GM23338 (cell line): ENCODE measurements around the gene GGT6. TPM values are rescaled to one million over a fixed set of nuclear protein-coding genes. Genes with fewer than 3 reads are reported as not detected.

Experiments
- ATAC-seq: fragments of 200-7000 bp; cut with Tn5 transposase; 3 replicates; pipeline ENCODE4 v1.9.1; 2020
- DNase-seq: peaks from one replicate; pipeline ENCODE4 v3.0.0-alpha.2; 2015; ENCODE audit warnings: low spot score
- H2AFZ ChIP-seq: fragments of 200-600 bp; sonication (generic); 2 replicates; pipeline ENCODE4 v1.8.0; 2016; ENCODE audit warnings: antibody characterized with exemption, mild to moderate bottlenecking, moderate library complexity
- H3F3A ChIP-seq: fragments of 200-600 bp; sonication (generic); replicated peaks from 2 replicates; pipeline ENCODE4 v1.8.0; 2017; ENCODE audit warnings: antibody characterized with exemption, mixed run types, low read depth
- H3K27ac ChIP-seq: fragments of 200-600 bp; sonication (generic); 2 replicates; pipeline ENCODE4 v1.6.1; 2016; ENCODE audit warnings: low read depth
- H3K27me3 ChIP-seq: fragments of 200-600 bp; sonication (generic); 2 replicates; pipeline ENCODE4 v1.8.0; 2016; ENCODE audit warnings: mild to moderate bottlenecking, mixed run types, moderate library complexity; ENCODE audit not compliant: insufficient read depth
- H3K36me3 ChIP-seq: fragments of 200-600 bp; sonication (generic); 2 replicates; pipeline ENCODE4 v1.8.0; 2016; ENCODE audit warnings: mild to moderate bottlenecking; ENCODE audit not compliant: insufficient read depth
- H3K4me1 ChIP-seq: fragments of 200-600 bp; sonication (generic); 2 replicates; pipeline ENCODE4 v1.8.0; 2016; ENCODE audit warnings: mild to moderate bottlenecking, moderate library complexity; ENCODE audit not compliant: insufficient read depth
- H3K4me2 ChIP-seq: fragments of 200-600 bp; sonication (generic); 2 replicates; pipeline ENCODE4 v1.7.1; 2017; ENCODE audit warnings: mixed run types
- H3K4me3 ChIP-seq: fragments of 200-600 bp; sonication (generic); 2 replicates; pipeline ENCODE4 v1.6.1; 2016; ENCODE audit warnings: mixed run types
- H3K79me2 ChIP-seq: fragments of 200-600 bp; sonication (generic); replicated peaks from 2 replicates; pipeline ENCODE4 v1.8.0; 2017; ENCODE audit warnings: mild to moderate bottlenecking; ENCODE audit not compliant: insufficient read depth
- H3K9me2 ChIP-seq: fragments of 200-600 bp; sonication (generic); 2 replicates; pipeline ENCODE4 v1.8.0; 2017; ENCODE audit not compliant: insufficient read depth
- H4K20me1 ChIP-seq: fragments of 200-600 bp; sonication (generic); replicated peaks from 2 replicates; pipeline ENCODE4 v1.8.0; 2017; ENCODE audit warnings: mild to moderate bottlenecking; ENCODE audit not compliant: insufficient read depth
- H3K27ac Mint-ChIP-seq: 2 replicates; pipeline ENCODE4 v1.8.0; 2020; ENCODE audit warnings: inconsistent platforms, mild to moderate bottlenecking, moderate library complexity, mixed read lengths
- H3K27me3 Mint-ChIP-seq: 3 replicates; pipeline ENCODE4 v1.8.0; 2022; ENCODE audit warnings: low read depth, mild to moderate bottlenecking, moderate library complexity, mixed read lengths, inconsistent platforms; ENCODE audit not compliant: insufficient read depth, poor library complexity
- H3K36me3 Mint-ChIP-seq: 3 replicates; pipeline ENCODE4 v1.8.0; 2021; ENCODE audit warnings: low read depth, mild to moderate bottlenecking, inconsistent platforms, moderate library complexity, mixed read lengths
- H3K4me1 Mint-ChIP-seq: 3 replicates; pipeline ENCODE4 v1.8.0; 2020; ENCODE audit warnings: mild to moderate bottlenecking, inconsistent platforms, mixed read lengths
- H3K4me3 Mint-ChIP-seq: 3 replicates; pipeline ENCODE4 v1.8.0; 2021; ENCODE audit warnings: moderate library complexity, mild to moderate bottlenecking, inconsistent platforms, mixed read lengths
- H3K9me3 Mint-ChIP-seq: 3 replicates; pipeline ENCODE4 v1.8.0; 2020; ENCODE audit warnings: moderate library complexity, mild to moderate bottlenecking, inconsistent platforms, mixed read lengths
- CREB1 ChIP-seq: fragments of 250-450 bp; sonication (Bioruptor Pico); IDR thresholded peaks from 2 replicates; pipeline ENCODE4 v1.5.0; 2020; ENCODE audit warnings: low read depth, mild to moderate bottlenecking, moderate library complexity
- ETS1 ChIP-seq: IDR thresholded peaks from 2 replicates; pipeline ENCODE4 v1.6.1; 2016; ENCODE audit warnings: antibody characterized with exemption
- EZH2 ChIP-seq: fragments of 200-600 bp; sonication (generic); IDR thresholded peaks from one replicate; pipeline ENCODE4 v1.8.0; 2017; ENCODE audit warnings: antibody characterized with exemption, mild to moderate bottlenecking, low read depth; ENCODE audit not compliant: unreplicated experiment
- JUNB ChIP-seq: IDR thresholded peaks from one replicate; pipeline ENCODE4 v1.6.1; 2016; ENCODE audit warnings: antibody characterized with exemption; ENCODE audit not compliant: unreplicated experiment
- POLR2AphosphoS5 ChIP-seq: IDR thresholded peaks from 2 replicates; pipeline ENCODE4 v1.6.1; 2016; ENCODE audit warnings: antibody characterized with exemption, low read depth
- REST ChIP-seq: IDR thresholded peaks from one replicate; pipeline ENCODE4 v1.6.1; 2018; ENCODE audit warnings: antibody characterized with exemption; ENCODE audit not compliant: unreplicated experiment
- STAT1 ChIP-seq: IDR thresholded peaks from one replicate; pipeline ENCODE4 v1.6.1; 2016; ENCODE audit warnings: antibody characterized with exemption; ENCODE audit not compliant: unreplicated experiment
- ZNF331 ChIP-seq: fragments of 250-450 bp; sonication (Bioruptor Pico); IDR thresholded peaks from 2 replicates; pipeline ENCODE4 v1.5.0; 2020; ENCODE audit warnings: low read depth, mild to moderate bottlenecking, moderate library complexity
- ZNF462 ChIP-seq: fragments of 250-450 bp; sonication (Bioruptor Pico); IDR thresholded peaks from 2 replicates; pipeline ENCODE4 v1.5.0; 2020; ENCODE audit warnings: mild to moderate bottlenecking, moderate library complexity
- polyA plus RNA-seq: library from polyadenylated mRNA; unstranded; fragments of >200 nt; fragmentation: Nextera tagmentation; extraction: Ambion mirVana; gene quantifications from 2 replicates; pipeline ENCODE4 v1.2.1, GENCODE V29; 2016
- total RNA-seq: library from RNA; depleted of rRNA; stranded (reverse); fragments of >200 nt; shearing (Covaris generic); gene quantifications from 2 replicates; pipeline ENCODE4 v1.2.3, GENCODE V29; 2014

The GGT6 gene
- total and polyA plus RNA-seq, 2 experiments from 2014 or later, result 0.24 TPM; not detected in 1

- Histone ChIP-seq H3K9me2 (no peaks in the 10 kb centered on the region), H3K4me1 (peaks cover 10% of the 10 kb centered on the region; the same call in 1 of the 2 replicates), H3F3A (peaks cover 7% of the 10 kb centered on the region; the same call in 1 of the 2 replicates), H3K4me3 (no peak overlapping the region), H3K27me3 (no peaks in the 10 kb centered on the region), H4K20me1 (peaks cover 27% of the 10 kb centered on the region), H3K4me2 (no peak overlapping the region), H3K27ac (0 out of 2 replicates have a peak overlapping the region, but pooled peaks have one; percentile 39), H3K36me3 (peaks cover 28% of the 10 kb centered on the region), H2AFZ (no peak overlapping the region), H3K79me2 (peaks cover 28% of the 10 kb centered on the region)
- no peak overlapping the region for H3K4me3 Mint-ChIP-seq
- H3K4me1 Mint-ChIP-seq, result peaks cover 16% of the 10 kb centered on the region; the same call in 2 of the 3 replicates
- peak overlapping the region; percentile 90; the same call in 1 of the 2 replicates for H3K27ac Mint-ChIP-seq
- H3K36me3 Mint-ChIP-seq, result peaks cover 95% of the 10 kb centered on the region
- DNase-seq (no peak), ATAC-seq (no peak)
- TF ChIP-seq ETS1 (no peak), POLR2AphosphoS5 (no peak), JUNB (no peak), CREB1 (CRISPR knock-in tag) (no peak), ZNF462 (no peak), EZH2 (no peak), ZNF331 (CRISPR knock-in tag) (no peak), REST (no peak), STAT1 (no peak)
- peaks cover 13% of the 10 kb centered on the region for H3K27me3 Mint-ChIP-seq
- no peaks in the 10 kb centered on the region for H3K9me3 Mint-ChIP-seq
Measured at GRCh38 chr17:4550534-4551039, 9.8 kb downstream of the GGT6 start.
